Renal pelvis (tissue), 12 donors: ENCODE data around the gene SYCP2L. TPM values are rescaled to one million over a fixed set of nuclear protein-coding genes. Genes with fewer than 3 reads are reported as not detected.
"Not testable (repeated sequence)": the region's sequence is repeated elsewhere in the genome, so short reads cannot be mapped to it uniquely, and the experiment has no call there.

Experiments
- DNase-seq: peaks from one replicate; pipeline ENCODE4 v3.0.0-alpha.2; 2013
- long read RNA-seq, 16 experiments: transcript quantifications; one replicate each; lab custom pipeline, GENCODE V29; 2026
- polyA plus RNA-seq, 3 donors: library from polyadenylated mRNA; unstranded; fragments of 120-200 nt; gene quantifications; one replicate each; pipeline ENCODE4 v1.2.1, GENCODE V29; 2013; ENCODE audit not compliant: insufficient read length in 3 of 3

SYCP2L gene
- 1 to 10 TPM; 3.4 to 7.9 (median 5.7) TPM for polyA plus RNA-seq
- long read RNA-seq, donor 1: 0 reads
- long read RNA-seq, donor 2: 0 reads
- long read RNA-seq, donor 3: 0 reads
- long read RNA-seq, donor 4: 0 reads
- long read RNA-seq, donor 5: 0 reads
- long read RNA-seq, donor 6: 0 reads
- long read RNA-seq, donor 7: 0 reads
- long read RNA-seq, donor 8: 0 reads
- long read RNA-seq, donor 9: 0 reads
- long read RNA-seq, donor 10, partial matches to known transcripts: 5 of 5 reads
- long read RNA-seq, donor 10, other reads (novel, unspliced or antisense): 0 of 5 reads
- long read RNA-seq, donor 11: 0 reads
- long read RNA-seq, donor 12, partial matches to known transcripts: 5 of 6 reads
- long read RNA-seq, donor 12, other reads (novel, unspliced or antisense): 0 of 6 reads
- long read RNA-seq, donor 13, partial matches to known transcripts: 0 of 1 reads
- long read RNA-seq, donor 13, other reads (novel, unspliced or antisense): 0 of 1 reads
- long read RNA-seq, donor 14, partial matches to known transcripts: 0 of 6 reads
- long read RNA-seq, donor 14, other reads (novel, unspliced or antisense): 6 of 6 reads
- long read RNA-seq, donor 15: 0 reads
- long read RNA-seq, donor 16: 0 reads

DNA sequence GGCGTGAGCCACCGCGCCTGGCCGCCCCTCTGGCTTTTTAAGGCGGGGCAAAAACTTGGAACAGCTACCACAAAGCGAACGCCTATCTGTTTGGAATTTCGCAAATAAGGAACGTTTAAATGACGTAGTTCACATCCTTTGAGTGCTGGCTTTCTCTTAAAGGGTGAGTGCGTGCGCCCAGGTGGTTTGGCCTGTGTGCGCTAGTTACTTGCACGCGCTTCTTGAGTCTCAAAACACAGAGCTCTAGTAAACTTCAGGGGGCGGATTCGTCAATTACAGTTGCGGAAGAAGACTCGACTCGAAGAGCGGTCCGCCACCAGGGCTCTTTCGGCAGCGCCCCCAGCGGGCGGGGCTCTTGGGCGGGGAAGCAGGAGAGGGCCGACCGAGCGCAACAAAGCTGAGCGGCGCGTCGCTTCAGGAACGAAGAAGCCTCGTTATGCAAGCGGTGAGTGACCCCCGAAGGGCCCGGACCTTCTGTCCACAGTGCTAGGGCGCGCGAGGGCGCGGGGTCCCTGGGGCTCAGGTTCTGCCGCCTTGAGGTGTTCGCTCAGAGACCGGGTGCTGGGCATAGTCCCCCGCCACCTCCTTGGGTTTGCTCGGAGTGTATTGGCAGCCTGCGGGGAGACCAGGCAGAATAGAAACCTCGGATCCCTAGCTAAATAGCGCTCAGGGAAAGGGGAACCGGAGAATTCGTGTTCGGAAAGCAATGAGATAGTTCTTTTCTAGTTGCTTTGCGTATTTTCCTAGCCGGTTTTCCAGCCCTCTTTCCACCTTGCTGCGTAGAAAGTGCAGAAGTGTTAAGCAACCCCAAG is at the start of gene SYCP2L:
Gene SYCP2L, plus strand, starts transcription at position 362 of the 812 bp plus-strand sequence. Its CDS starts 75 bp downstream, at position 437.
- peak; percentile 59 for DNase-seq

DNA sequence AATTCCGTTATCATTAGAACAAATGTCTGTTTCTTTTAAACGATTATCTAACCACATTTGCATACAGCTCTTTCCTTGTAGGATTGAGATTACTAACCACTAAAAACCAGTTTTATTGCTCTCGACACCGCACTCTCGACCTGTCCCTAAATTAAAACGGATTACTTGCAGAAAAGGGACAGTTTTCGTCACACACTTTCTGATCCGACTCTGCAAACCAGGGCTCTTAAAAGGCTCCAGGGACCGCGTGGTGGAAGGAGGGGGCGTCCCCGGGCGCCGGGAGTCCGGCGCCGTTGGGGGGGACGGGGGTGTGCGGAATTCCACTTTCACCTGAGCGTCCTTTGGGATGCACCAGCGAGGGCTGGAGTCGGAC is 49.2 kb upstream of the SYCP2L start:
- peak; percentile 37 for DNase-seq

DNA sequence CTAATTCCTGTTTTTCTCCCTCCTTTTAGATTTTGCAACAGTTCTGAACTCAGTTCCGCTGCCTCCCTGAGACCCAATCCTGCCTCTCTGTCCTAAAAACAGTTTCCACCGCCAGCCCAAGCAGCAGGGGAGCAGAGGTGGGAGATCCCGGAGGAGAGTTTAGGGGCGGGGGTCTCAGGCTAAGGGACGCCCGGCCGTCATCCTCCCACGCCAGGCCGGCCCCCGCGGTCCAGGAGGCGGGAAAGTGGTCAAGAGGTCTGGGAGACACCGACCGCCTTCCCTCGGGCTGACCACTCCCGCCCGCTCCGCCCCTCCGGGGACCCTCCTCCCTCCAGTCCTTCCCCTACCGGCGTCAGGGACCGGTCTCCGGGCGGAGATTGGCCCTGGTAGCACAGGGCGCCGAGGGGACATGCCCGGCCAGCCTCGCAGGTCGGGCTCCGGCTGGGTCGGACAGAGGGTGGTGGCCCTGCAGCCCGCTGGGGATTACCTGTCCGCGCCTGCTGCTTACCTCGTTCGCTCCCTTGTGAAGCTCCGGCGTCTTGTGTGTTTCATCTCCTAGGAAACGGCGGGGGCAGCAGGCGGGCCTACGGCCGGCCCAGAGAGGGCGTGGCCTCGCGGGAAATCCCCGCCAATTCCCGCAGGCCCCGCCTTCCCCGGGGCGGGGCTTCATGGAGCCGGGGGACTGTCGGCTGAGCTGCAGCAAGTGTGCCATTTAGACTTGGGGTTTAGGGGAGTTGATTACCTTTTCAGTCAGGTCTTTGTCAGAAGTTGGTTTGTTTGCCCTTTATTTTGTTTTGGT is 48.7 kb upstream of the SYCP2L start, which contains the start of gene MAK:
Gene MAK, minus strand, starts transcription at position 545 of the 799 bp plus-strand sequence. CDS start 7,891 bp downstream, outside the sequence.
- peak; percentile 93 for DNase-seq

DNA sequence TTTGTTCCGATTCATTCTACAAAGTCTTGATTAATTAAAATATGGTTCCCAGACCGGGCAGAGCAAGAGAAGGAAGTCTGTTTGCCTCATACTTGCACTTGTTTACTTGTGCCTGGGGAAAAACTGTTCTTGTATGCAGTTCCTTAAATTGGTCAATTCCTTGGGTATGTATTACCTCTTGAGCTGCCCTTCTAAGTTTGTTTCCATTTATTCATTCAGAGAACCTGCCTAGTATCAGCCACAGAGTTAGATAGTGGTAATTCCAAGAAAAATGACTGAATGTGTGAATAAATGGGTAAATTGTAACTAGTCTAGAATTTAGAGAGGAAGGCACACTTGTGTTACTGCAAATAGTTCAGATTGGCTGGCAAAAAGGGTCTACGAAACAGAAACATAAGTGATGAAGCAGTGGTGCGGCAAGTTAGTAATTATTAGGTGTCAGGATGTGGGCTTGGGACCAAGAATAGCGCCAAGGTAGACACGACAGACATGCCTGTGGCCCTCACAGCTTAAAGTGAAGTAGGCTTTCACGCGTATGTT is 48.0 kb upstream of the SYCP2L start:
- no peak for DNase-seq

DNA sequence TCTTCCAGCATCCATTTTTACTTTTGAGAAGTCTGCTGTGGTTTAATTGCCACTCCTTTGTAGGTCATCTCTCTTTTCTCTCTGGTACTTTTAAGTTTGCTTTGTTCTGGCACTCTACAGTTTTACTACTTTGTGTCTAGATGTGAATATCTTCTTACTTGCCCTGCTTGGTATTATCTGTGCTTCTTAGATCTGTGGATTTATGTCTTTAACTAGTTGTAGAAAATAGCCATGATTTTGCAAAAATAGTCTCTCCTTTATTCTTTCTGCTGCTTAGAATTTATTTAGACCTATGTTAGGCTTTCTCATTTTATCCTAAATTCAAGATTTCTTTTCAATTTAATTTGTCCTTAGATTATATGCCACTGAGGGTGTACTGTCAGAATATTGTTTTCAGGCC is 43.3 kb upstream of the SYCP2L start:
- DNase-seq: no peak

DNA sequence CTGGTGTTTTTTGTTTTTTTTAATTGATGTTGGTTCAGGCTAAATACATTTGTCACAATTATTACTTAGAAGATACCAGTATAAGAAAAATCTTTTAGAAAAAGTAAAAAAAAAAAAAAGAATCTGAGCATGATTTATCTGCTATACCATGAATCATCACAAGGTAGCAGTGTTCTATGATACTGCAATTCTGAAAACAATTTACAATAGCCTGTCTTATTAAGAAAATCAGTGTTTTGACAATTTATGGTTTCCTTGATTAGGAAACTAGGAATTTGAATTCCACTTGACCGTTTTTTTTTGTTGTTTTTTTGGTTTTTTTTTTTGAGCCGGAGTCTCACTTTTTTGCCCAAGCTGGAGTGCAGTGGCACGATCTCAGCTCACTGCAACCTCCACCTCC is 39.2 kb upstream of the SYCP2L start:
- no peak for DNase-seq

DNA sequence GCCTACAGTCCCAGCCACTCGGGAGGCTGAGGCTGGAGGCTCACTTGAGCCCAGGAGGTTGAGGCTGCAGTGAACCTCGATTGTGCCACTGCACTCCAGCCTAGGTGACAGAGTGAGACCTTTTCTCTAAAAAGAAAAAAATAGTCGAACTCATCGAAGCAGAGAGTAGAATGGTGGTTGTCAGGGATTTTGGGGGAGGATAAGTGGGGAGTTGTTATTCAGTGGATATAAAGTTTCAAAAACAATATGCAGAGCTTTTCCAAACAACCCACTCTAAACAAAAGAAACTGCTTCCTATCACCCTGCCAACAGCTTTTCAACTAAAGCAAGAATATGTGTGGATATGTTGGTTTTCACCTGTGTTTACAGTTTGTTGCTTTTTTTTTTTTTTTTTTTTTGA is 37.0 kb upstream of the SYCP2L start:
- no peak for DNase-seq

DNA sequence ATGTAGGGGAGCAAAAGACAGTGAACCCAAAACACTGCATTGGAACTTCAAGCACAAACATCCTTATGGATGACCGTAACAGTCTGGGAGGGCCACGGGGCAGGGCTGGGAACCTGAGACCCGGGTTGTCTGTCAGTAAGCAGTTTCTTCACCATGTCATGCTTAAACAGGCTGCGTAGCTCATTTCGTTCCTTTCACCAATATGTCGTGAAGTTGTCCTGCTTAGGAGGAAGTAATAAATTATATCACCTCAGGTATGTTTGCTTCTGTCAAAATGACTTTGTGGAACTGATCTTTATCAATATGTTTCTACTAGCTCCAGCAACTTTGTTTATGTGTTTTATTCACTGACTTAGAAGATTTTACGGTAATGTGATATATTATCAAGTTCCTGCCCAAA is 36.1 kb upstream of the SYCP2L start:
- DNase-seq: no peak

DNA sequence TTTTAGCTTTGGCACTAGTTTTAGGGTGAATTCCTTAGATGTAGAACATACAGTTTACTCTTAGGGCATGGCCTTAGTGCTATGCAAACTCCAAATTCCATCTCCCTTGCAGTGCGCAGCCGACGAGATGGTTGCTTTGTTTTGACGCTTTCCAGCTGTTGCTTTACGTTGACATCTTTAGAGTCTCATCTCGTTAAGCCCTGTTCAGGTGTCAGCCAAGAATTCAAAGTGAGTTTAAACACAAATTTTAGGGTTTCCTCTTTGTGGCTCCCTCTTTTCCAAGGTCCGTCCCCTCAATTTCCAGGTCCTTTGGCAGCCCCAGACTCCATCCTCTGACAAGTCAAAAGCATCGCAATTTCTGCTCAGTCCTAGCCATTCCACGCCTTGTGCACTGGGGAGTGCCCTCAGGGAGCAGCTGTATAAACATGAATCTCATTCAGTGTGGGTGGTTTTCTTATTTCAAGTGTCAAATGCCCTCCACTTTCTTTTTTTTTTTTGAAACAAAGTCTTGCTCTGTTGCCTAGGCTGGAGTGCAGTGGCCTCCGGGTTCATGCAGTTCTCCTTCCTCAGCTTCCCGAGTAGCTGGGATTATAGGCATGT is 34.4 kb upstream of the SYCP2L start:
- peak; percentile 52 for DNase-seq

DNA sequence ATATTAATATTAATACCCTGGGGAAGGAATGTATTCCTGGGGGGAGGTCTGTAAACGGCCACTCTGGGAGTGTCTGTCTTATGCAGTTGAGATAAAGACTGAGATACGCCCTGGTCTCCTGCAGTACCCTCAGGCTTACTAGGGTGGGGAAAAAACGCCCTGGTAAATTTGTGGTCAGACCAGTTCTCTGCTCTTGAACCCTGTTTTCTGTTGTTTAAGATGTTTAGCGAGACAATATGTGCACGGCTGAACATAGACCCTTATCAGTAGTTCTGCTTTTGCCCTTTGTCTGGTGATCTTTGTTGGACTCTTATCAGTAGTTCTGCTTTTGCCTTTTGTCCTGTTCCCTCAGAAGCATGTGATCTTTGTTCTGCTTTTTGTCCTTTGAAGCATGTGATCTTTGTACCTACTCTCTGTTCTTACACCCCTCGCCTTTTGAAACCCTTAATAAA is 33.0 kb upstream of the SYCP2L start:
- not testable (repeated sequence) for DNase-seq

DNA sequence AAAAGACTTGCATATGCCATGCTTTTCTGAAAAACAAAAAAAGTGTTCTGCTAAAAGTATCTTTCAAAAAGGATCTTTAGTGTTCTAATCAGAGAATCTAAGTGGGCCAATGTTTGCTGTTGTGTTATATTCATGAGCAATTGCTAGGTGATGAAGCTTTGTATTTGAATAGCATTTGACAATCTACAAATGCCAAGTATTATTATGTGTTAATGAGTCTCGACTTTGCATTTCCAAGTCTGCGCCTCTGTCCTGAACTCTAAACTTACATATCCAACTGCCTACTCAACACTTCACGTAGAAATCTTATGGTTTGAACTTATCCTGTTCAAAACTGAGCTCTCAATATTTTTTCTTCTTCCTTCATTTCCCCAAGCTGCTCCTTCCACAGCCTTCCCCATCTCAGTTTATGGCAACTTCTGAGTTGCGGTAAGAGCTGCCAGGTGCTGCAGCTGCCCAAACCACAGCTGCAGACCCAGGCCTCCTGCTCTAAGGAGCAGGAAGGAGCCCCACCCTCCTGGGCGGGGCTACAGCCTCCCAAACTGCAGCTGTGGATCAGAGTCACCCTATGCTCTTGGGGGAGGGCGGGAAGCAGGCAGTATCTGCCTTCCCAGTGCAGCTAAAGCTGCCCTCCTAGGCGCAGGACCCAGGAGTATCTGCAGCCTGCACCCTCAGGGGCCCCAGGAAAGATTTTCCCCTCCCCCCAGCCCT is 31.8 kb upstream of the SYCP2L start:
- DNase-seq: no peak

DNA sequence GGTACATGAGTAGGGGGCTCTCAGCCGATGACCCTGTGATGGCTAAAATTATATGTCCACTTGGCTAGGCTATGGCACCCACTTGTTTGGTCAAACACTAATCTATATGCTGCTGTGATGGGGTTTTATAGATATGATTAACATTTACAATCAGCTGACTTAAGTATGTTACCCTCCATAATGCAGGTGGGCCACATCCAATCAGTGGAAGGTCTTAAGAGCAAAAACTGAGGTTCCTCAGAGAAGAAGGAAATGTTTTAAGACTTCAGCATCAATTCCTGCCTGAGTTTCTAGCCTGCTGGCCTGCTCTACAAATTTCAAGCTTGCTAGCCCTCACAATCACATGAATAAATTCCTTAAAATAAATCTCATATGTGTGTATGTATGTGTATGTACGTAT is 29.6 kb upstream of the SYCP2L start:
- DNase-seq: no peak

DNA sequence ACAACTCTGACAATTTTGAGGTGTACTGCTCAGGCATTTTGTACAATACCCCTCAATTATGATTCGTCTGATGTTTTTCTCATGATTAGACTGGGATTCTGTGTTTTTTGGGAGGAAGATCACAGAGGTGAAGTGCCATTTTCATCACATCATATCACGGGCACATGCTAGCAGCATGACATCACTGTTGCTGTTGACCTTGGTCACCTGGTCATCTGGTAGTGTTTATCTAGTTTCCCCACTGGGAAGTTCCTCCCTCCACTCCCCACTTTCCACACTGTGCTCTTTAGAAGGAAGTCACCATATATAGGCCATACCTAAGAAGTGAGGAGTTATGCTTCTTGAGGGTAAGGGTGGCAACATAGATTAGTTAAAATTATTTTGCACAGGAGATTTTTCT is 25.8 kb upstream of the SYCP2L start:
- no peak for DNase-seq

DNA sequence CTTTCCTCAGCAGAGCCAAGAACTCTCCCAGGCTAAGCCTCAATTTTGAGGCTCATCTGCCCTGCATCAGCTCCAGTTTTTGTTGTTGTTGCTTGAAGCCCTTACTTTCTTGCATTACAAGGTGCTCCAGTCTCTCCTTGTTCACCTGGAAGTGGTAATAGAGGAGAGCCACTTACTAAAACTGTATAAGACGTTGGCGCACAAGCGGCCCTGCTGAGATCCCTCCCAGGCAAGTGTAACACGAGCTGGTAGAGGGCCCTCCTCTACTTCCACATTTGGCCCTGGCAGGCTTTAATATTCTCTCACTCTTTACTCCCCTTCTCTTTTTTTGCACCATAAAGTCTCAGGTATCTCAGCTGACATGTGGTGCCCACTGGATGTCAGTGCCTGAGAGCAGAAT is 24.5 kb upstream of the SYCP2L start:
- no peak for DNase-seq

DNA sequence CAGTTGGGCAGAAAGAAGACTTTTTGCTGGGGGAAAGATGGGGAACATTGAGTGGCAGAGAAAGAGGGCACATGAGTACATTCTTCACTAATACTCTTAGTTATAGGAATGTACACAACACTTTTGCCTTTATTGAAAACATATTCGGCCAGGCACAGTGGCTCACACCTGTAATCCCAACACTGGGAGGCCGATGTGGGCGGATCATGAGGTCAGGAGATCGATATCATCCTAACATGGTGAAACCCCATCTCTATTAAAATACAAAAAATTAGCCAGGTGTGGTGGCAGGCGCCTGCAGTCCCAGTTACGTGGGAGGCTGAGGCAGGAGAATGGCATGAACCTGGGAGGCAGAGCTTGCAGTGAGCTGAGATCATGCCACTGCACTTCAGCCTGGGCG is 23.8 kb upstream of the SYCP2L start:
- DNase-seq: not testable (repeated sequence)

DNA sequence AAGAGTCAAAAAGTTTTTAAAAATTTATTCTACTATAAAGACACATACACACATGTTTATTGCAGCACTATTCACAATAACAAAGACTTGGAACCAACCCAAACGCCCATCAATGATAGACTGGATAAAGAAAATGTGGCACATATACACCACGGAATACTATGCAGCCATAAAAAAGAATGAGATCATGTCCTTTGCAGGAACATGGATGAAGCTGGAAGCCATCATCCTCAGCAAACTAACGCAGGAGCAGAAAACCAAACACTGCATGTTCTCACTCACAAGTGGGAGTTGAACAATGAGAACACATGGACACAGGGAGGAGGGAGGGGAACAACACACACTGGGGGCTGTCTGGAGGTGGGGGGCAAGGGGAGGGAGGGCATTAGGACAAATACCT is 20.1 kb upstream of the SYCP2L start:
- not testable (repeated sequence) for DNase-seq

DNA sequence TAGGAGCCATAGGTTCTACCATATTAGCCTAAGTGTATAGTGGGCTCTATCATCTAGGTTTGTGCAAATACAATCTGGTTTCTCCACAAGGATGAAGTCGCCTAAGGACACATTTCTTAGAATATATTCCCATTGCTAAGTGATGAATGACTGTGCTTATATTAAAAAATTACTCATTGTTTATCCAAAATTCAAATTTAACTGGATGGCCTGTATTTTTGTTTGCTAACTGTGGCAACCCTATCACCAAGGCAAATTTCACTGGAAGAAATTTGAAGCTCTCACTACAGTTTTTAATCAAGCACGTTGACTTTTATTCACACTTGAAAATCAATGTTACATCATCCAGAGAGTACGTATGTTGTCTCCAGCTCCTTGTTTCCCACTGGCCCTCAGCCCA is 18.9 kb upstream of the SYCP2L start:
- DNase-seq: no peak

DNA sequence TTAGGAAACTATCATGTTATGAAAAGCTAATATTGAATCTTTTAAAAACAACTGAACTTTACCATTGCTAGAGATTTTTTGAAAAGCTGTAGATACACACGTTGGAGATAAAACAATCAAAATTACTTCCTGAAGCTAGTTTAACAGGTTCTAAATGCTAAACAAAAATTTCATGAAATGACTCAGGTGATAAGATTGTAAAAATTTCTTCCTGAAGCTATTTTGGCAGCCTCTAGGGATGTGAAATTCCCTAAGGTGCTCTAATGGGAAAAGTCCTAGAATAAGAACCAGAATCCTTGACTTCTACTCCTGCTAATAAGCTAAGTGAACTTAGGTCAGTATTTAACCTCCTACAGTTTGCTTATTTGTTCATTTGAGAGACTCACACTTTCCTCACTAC is 13.5 kb upstream of the SYCP2L start:
- no peak for DNase-seq

DNA sequence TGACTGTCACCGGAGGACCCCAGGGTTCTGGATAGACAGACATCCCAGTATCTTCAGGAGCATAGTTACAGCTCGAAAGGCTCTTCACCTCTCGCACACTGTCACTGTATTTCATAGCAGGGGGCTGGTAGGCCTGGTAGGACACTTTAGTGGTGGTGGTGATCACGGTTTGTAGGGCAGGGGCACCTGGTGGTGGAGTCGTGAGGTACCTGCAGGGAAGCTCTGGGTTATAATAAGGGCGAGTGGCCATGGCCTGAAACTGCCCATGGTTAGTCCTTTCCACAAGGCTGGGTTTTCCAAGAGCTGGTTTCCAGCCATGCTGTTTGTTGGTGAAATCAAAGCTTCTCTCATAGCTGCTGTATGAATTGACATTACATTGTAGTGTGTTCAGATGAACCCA is 12.6 kb upstream of the SYCP2L start:
- no peak for DNase-seq

DNA sequence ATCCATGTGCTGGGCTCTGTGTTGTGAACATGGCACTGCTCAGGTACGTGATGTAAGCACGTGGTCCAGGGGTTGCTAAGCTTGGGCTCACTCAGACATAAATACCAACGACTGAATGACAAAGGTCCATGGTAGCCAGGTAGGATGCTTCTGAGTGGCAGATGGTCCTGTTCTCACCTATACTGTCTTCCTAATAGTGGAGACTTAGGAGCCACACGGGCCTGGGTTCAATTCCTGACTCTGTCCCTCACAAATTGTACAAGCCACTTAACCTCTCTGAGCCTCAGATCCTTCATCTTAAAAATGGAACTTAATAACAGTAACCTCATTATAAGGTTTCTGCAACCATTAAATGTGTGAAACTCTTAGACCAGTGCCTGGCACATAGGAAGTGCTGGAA is 11.8 kb upstream of the SYCP2L start:
- no peak for DNase-seq
